Body of pancreas (tissue), 4 donors: ENCODE data around the gene CELSR1. TPM values are rescaled to one million over a fixed set of nuclear protein-coding genes. Genes with fewer than 3 reads are reported as not detected.

Source experiments
- ATAC-seq: fragments of 150-250 bp; one replicate; pipeline ENCODE4 v1.9.1; 2016
- DNase-seq, 4 donors: peaks; one replicate each; pipeline ENCODE4 v3.0.0-alpha.2; 2019
- H3K27ac ChIP-seq, 4 donors: fragments of 200-600 bp; sonication (generic); 1 replicate in 3 of 4; 2 replicates in 1 of 4; pipeline versions ENCODE4 v1.5.1 to v1.6.1; 2016 to 2019; ENCODE audit warnings: mild to moderate bottlenecking in 1 of 4, mixed read lengths in 1 of 4, moderate library complexity in 1 of 4
- H3K27me3 ChIP-seq, 2 donors: fragments of 200-600 bp; sonication (generic); one replicate each; pipeline ENCODE4 v1.6.0; 2016; ENCODE audit warnings: mild to moderate bottlenecking in 1 of 2
- H3K36me3 ChIP-seq, 2 donors: fragments of 200-600 bp; sonication (generic); replicated peaks in 1 of 2; 2 replicates each; pipeline ENCODE4 v1.5.1; 2016; ENCODE audit warnings: low read depth in 2 of 2; ENCODE audit not compliant: insufficient read depth in 1 of 2
- H3K4me1 ChIP-seq: fragments of 200-600 bp; sonication (generic); one replicate; pipeline ENCODE4 v1.6.0; 2016
- H3K4me3 ChIP-seq, 2 donors: fragments of 200-600 bp; sonication (generic); 1 replicate in 1 of 2; 2 replicates in 1 of 2; pipeline ENCODE4 v1.5.1; 2016 to 2019
- H3K9me3 ChIP-seq, 3 donors: fragments of 200-600 bp; sonication (generic); 1 replicate in 2 of 3; 2 replicates in 1 of 3; pipeline ENCODE4 v1.5.1; 2016
- CTCF ChIP-seq, 7 experiments: fragments of 450-650 bp in 4 of 7; fragments of 200-600 bp in 3 of 7; sonication (generic) in 3 of 7; IDR thresholded peaks; one replicate each; pipeline ENCODE4 v1.5.1; 2016 to 2019; ENCODE audit warnings: antibody characterized with exemption in 7 of 7
- POLR2A ChIP-seq, 3 donors: fragments of 450-650 bp; IDR thresholded peaks; one replicate each; pipeline ENCODE4 v1.6.1; 2016; ENCODE audit warnings: antibody characterized with exemption in 3 of 3, mild to moderate bottlenecking in 2 of 3
- WGBS, 2 donors: methylation state at CpG; one replicate each; pipeline ENCODE4 v1.1.5; 2017; 5-methylcytosine and 5-hydroxymethylcytosine counted together
- intact Hi-C: fragments of 100-400 bp; cut with DNase I; formaldehyde crosslinking; loops from one replicate; pipeline ENCODE4 v1.15.1; 2023
- total RNA-seq, 2 donors: library from RNA; depleted of rRNA; stranded (reverse); fragments of >200 nt; gene quantifications; one replicate each; pipeline ENCODE4 v1.1.0, GENCODE V29; 2016

CELSR1 gene
- total RNA-seq, 2 donors from 2014 or later, result 0.66 to 3.6 TPM

GRCh38 chr22:46547179-46547882, 9.9 kb upstream of the CELSR1 start:
- H3K4me1 ChIP-seq, result peaks cover 18% of the 10 kb centered on the region
- no peaks in the 10 kb centered on the region for H3K9me3 ChIP-seq
- H3K4me3 ChIP-seq, result no peak overlapping the region
- WGBS, 2 donors, result 47 to 58% methylated on average over 8 to 21 of the region's 21 CpGs
- intact Hi-C loops, result loop anchor here (10.0 kb wide), 1 partner anchor 553 kb away; no protein-coding TSS in a partner anchor
- H3K27ac ChIP-seq, result peak overlapping the region in 3 of 4 donors; percentile 37 to 81 (median 81)
- no peaks in the 10 kb centered on the region for H3K36me3 ChIP-seq
- TF ChIP-seq CTCF (IDR thresholded peaks at IDR 0.05) (no peak), POLR2A (IDR thresholded peaks at IDR 0.05) (peak in 1 of 3 donors; percentile 16)
- ATAC-seq (peak; percentile 57), DNase-seq (peak in 3 of 4 donors; percentile 33 to 51 (median 42))
- no peaks in the 10 kb centered on the region for H3K27me3 ChIP-seq

- 67 to 72% methylated on average over 13 to 14 of the region's 14 CpGs for WGBS, 2 donors
- Histone ChIP-seq H3K36me3 (no peaks in the 10 kb centered on the region), H3K27me3 (no peaks in the 10 kb centered on the region), H3K27ac (peak overlapping the region in 3 of 4 donors; percentile 37 to 81 (median 81)), H3K4me3 (no peak overlapping the region), H3K4me1 (peaks cover 18% of the 10 kb centered on the region), H3K9me3 (no peaks in the 10 kb centered on the region)
- ATAC-seq (peak; percentile 62), DNase-seq (peak; percentile 36 to 61 (median 52))
- TF ChIP-seq POLR2A (IDR thresholded peaks at IDR 0.05) (no peak), CTCF (IDR thresholded peaks at IDR 0.05) (no peak)
- intact Hi-C loops, result loop anchor here (10.0 kb wide), 1 partner anchor 552 kb away; no protein-coding TSS in a partner anchor
These were observed 9.2 kb upstream of the CELSR1 start for GRCh38 chr22:46546466-46547178.

DNA sequence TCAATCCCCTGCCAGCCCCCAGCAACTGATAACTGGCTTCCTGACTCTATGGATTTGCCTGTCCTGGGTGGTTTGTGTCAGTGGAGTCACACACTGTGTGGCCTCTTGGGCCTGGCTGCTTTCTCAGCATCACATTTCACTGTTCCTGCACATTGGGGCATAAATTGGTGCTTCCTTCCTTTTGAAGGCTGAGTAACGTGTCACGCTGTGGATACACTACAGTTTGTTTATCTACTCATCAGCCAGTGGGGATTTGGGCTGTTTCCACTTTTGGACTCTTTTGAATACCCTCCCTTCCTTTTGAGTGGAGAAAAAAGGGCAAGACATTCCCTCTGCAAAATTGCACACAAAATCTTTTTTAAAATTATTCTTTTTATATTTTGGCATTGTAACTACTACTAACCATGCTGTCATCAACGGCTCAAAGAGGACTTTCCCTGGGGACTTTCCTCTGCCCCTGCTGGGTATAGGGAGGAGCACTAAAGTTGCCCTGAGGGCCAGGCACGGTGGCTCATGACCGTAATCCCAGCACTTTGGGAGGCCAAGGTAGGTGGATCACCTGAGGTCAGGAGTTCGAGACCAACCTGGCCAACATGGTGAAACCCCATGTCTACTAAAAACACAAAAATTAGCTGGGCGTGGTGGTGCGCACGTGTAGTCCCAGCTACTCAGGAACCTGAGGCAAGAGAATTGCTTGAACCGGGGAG, 7.8 kb upstream of the CELSR1 start:
- WGBS, 2 donors, result 72 to 78% methylated on average over 10 of the region's 10 CpGs
- DNase-seq (no peak), ATAC-seq (no peak)
- H3K36me3 ChIP-seq, result no peaks in the 10 kb centered on the region
- peaks cover 18% of the 10 kb centered on the region for H3K4me1 ChIP-seq
- intact Hi-C loops, result loop anchor here (10.0 kb wide), 1 partner anchor 550 kb away; no protein-coding TSS in a partner anchor
- H3K9me3 ChIP-seq, result no peaks in the 10 kb centered on the region
- TF ChIP-seq POLR2A (IDR thresholded peaks at IDR 0.05) (no peak), CTCF (IDR thresholded peaks at IDR 0.05) (no peak)
- H3K27me3 ChIP-seq, result no peaks in the 10 kb centered on the region
- no peak overlapping the region for H3K4me3 ChIP-seq
- no peak overlapping the region for H3K27ac ChIP-seq

DNA sequence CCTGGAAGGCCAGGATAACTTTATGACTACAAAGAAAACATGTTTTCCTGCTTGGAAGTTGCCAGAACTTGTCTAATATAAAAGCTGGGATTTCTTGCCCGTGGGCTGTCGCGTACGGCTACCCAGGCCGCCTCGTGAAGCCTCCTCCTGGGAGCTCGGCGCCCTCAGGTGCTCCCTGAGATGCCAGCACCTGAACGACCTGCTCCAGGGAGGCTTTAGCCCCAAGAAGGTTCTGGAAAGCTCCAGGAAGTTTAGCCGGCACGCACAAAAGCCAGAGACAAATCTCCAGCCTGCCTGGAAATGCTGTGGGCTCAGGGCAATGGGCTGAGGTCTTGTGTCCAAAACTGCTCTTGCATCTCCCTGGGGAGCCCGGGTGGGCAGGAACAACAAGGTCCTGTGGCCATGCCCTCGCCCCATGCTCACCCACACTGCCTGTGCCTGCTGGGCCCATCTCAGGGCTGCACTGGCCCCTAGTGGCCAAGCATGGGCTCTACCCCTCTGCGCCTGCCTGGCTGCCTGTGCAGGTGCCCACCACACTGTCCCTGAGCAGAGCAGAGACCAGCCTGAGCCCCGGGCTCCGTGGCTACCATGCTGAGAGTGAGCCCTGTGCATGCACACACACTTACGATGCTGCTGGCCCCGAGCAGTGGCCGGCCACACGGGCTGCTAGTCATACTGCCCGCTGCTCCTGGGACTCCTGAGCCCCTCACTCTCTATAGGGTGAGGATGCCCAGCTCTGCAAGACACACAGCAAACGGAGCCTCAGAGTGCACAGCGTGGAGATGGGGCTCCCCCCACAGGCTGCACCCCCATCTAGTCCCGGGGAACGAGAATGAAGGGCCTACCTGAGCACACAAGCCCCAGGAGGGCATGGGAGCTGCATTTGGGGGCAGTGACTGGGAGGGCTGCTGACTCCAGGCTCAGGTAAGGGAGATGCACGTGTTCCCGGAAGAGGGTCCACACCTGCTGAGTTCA, 4.9 kb upstream of the CELSR1 start:
- Histone ChIP-seq H3K36me3 (no peaks in the 10 kb centered on the region), H3K4me1 (peaks cover 29% of the 10 kb centered on the region), H3K27ac (no peak overlapping the region), H3K4me3 (no peak overlapping the region), H3K9me3 (no peaks in the 10 kb centered on the region), H3K27me3 (peaks cover 0 to 11% of the 10 kb centered on the region in 2 donors)
- TF ChIP-seq CTCF (IDR thresholded peaks at IDR 0.05) (peak; percentile 87 to 92 (median 89)), POLR2A (IDR thresholded peaks at IDR 0.05) (no peak)
- DNase-seq, result peak; percentile 72 to 81 (median 76)
- ATAC-seq, result peak; percentile 90
- intact Hi-C loops, result loop anchor here (5.0 to 10.0 kb wide), 2 partner anchors 175 to 547 kb away; no protein-coding TSS in a partner anchor
- WGBS, 2 donors, result 21 to 27% methylated on average over 18 to 27 of the region's 27 CpGs
